Body of pancreas (tissue), 4 donors: ENCODE results near the gene SHC1.

Source experiments
- CTCF ChIP-seq, 7 experiments: fragments of 450-650 bp in 4 of 7; fragments of 200-600 bp in 3 of 7; sonication (generic) in 3 of 7; IDR thresholded peaks; one replicate each; pipeline ENCODE4 v1.5.1; 2016 to 2019; ENCODE audit warnings: antibody characterized with exemption in 7 of 7
- POLR2A ChIP-seq, 3 donors: fragments of 450-650 bp; IDR thresholded peaks; one replicate each; pipeline ENCODE4 v1.6.1; 2016; ENCODE audit warnings: antibody characterized with exemption in 3 of 3, mild to moderate bottlenecking in 2 of 3

GRCh38 chr1:154955718-154956543 is 14.6 kb downstream of the SHC1 start, which contains the start of gene PBXIP1:
- peak in 4 of 7 experiments; percentile 10 to 27 (median 16) for TF ChIP-seq CTCF (IDR thresholded peaks at IDR 0.05)
- peak in 2 of 3 donors; percentile 55 to 58 for TF ChIP-seq POLR2A (IDR thresholded peaks at IDR 0.05)
